IMR-90 (cell line): ENCODE data around the gene TPP1. TPM values are rescaled to one million over a fixed set of nuclear protein-coding genes. Genes with fewer than 3 reads are reported as not detected.

Experiments
- ATAC-seq: fragments of 200-7000 bp; cut with Tn5 transposase; 2 replicates; pipeline ENCODE4 v1.9.1; 2020; ENCODE audit warnings: low read depth, mild to moderate bottlenecking, moderate library complexity
- BruUV-seq: library from RNA; stranded (reverse); fragments of 400-500 nt; replicated peaks from 2 replicates; lab custom pipeline; 2021; lab: Mats Ljungman, UMichigan
- CTCF ChIA-PET: fragments of 300-600 bp; formaldehyde crosslinking; extraction: SDS; loops from one replicate; lab custom pipeline; 2021; ENCODE audit warnings: antibody characterized with exemption; lab: Yijun Ruan, JAX
- POLR2A ChIA-PET: fragments of 300-600 bp; sonication (Branson Sonifier 250); formaldehyde crosslinking; loops from one replicate; lab custom pipeline; 2022; ENCODE audit warnings: antibody characterized with exemption; ENCODE audit not compliant: unreplicated experiment; lab: Charles Lee
- DNase-seq: peaks from one replicate; pipeline ENCODE4 v3.0.0; 2013
- H2AFZ ChIP-seq: replicated peaks from 2 replicates; pipeline ENCODE3; 2013; ENCODE audit warnings: low read length, mild to moderate bottlenecking; ENCODE audit not compliant: poor library complexity
- H2AK5ac ChIP-seq: 2 replicates; pipeline ENCODE4 v1.6.1; 2013; ENCODE audit warnings: low read depth, low read length, inconsistent platforms
- H2AK9ac ChIP-seq: replicated peaks from 2 replicates; pipeline ENCODE3; 2013; ENCODE audit warnings: mild to moderate bottlenecking, low read depth, low read length, moderate library complexity; ENCODE audit not compliant: poor library complexity
- H2BK120ac ChIP-seq: 2 replicates; pipeline ENCODE4 v1.6.1; 2013; ENCODE audit warnings: low read depth, low read length, inconsistent platforms
- H2BK15ac ChIP-seq: 3 replicates; pipeline ENCODE4 v1.6.1; 2013; ENCODE audit warnings: low read depth, low read length, inconsistent platforms
- H2BK20ac ChIP-seq: 2 replicates; pipeline ENCODE4 v1.6.1; 2013; ENCODE audit warnings: low read depth, mild to moderate bottlenecking, inconsistent platforms, low read length, moderate library complexity
- H2BK5ac ChIP-seq: 2 replicates; pipeline ENCODE4 v1.6.1; 2013; ENCODE audit warnings: mild to moderate bottlenecking, low read depth, low read length, inconsistent platforms; ENCODE audit not compliant: poor library complexity, severe bottlenecking
- H3K14ac ChIP-seq: replicated peaks from 2 replicates; pipeline ENCODE4 v1.6.1; 2013; ENCODE audit warnings: low read depth, low read length, inconsistent platforms
- H3K18ac ChIP-seq: 2 replicates; pipeline ENCODE4 v1.6.1; 2013; ENCODE audit warnings: low read depth, low read length, control low read depth
- H3K23ac ChIP-seq: 2 replicates; pipeline ENCODE4 v1.6.1; 2013; ENCODE audit warnings: low read depth, low read length, inconsistent platforms
- H3K27ac ChIP-seq: 2 replicates; pipeline ENCODE4 v1.5.1; 2013; ENCODE audit warnings: mild to moderate bottlenecking, control low read depth, low read length; ENCODE audit not compliant: insufficient read depth
- H3K27me3 ChIP-seq: 2 replicates; pipeline ENCODE4 v1.6.1; 2013; ENCODE audit warnings: low read length; ENCODE audit not compliant: control insufficient read depth, insufficient read depth
- H3K36me3 ChIP-seq: 2 replicates; pipeline ENCODE4 v1.6.1; 2013; ENCODE audit warnings: low read length, mixed read lengths; ENCODE audit not compliant: control insufficient read depth, insufficient read depth
- H3K4ac ChIP-seq: 2 replicates; pipeline ENCODE4 v1.6.1; 2013; ENCODE audit warnings: low read depth, low read length, inconsistent platforms
- H3K4me1 ChIP-seq: 2 replicates; pipeline ENCODE4 v1.6.1; 2013; ENCODE audit warnings: low read length, mixed read lengths; ENCODE audit not compliant: control insufficient read depth, insufficient read depth
- H3K4me2 ChIP-seq: 2 replicates; pipeline ENCODE4 v1.6.1; 2013; ENCODE audit warnings: low read depth, mild to moderate bottlenecking, control low read depth, low read length, moderate library complexity
- H3K4me3 ChIP-seq: 2 replicates; pipeline ENCODE4 v1.5.1; 2013; ENCODE audit warnings: low read depth, mild to moderate bottlenecking, control low read depth, low read length, moderate library complexity; ENCODE audit not compliant: insufficient read depth
- H3K56ac ChIP-seq: 2 replicates; pipeline ENCODE4 v1.6.1; 2013; ENCODE audit warnings: low read length, inconsistent platforms; ENCODE audit not compliant: insufficient read depth; ENCODE audit errors: extremely low read depth
- H3K79me1 ChIP-seq, 2 experiments: 2 replicates each; pipeline ENCODE4 v1.6.1; 2013; ENCODE audit warnings: low read length in 2 of 2, inconsistent platforms in 1 of 2, low read depth in 1 of 2
- H3K9ac ChIP-seq: 2 replicates; pipeline ENCODE4 v1.6.1; 2013; ENCODE audit warnings: low read depth, low read length, control low read depth
- H3K9me1 ChIP-seq: 2 replicates; pipeline ENCODE4 v1.6.1; 2013; ENCODE audit warnings: low read length, inconsistent platforms; ENCODE audit not compliant: insufficient read depth
- H3K9me3 ChIP-seq: 2 replicates; pipeline ENCODE4 v1.6.1; 2013; ENCODE audit warnings: low read length; ENCODE audit not compliant: control insufficient read depth, insufficient read depth
- H4K20me1 ChIP-seq: 2 replicates; pipeline ENCODE4 v1.6.1; 2013; ENCODE audit warnings: low read length, inconsistent platforms; ENCODE audit not compliant: insufficient read depth
- H4K5ac ChIP-seq: 2 replicates; pipeline ENCODE4 v1.6.1; 2013; ENCODE audit warnings: mild to moderate bottlenecking, low read depth, low read length, control low read depth
- H4K8ac ChIP-seq, 2 experiments: 2 replicates each; pipeline ENCODE4 v1.6.1; 2013; ENCODE audit warnings: low read depth in 2 of 2, low read length in 2 of 2, control low read depth in 1 of 2, inconsistent platforms in 1 of 2
- H4K91ac ChIP-seq: 2 replicates; pipeline ENCODE4 v1.6.1; 2013; ENCODE audit warnings: low read depth, low read length, inconsistent platforms; ENCODE audit not compliant: insufficient read depth
- BHLHE40 ChIP-seq: fragments of 150-350 bp; IDR thresholded peaks from 2 replicates; pipeline ENCODE4 v1.6.1; 2016; ENCODE audit warnings: mild to moderate bottlenecking, low read depth, low read length
- FOS ChIP-seq: fragments of 150-350 bp; IDR thresholded peaks from 2 replicates; pipeline ENCODE4 v1.6.1; 2016; ENCODE audit warnings: low read depth, low read length
- MAFK ChIP-seq: IDR thresholded peaks from 2 replicates; pipeline ENCODE4 v1.6.1; 2012; ENCODE audit warnings: low read depth, low read length, improper control_type of control experiment
- MXI1 ChIP-seq: IDR thresholded peaks from 2 replicates; pipeline ENCODE4 v1.6.1; 2012; ENCODE audit warnings: low read depth, mild to moderate bottlenecking, low read length, moderate library complexity, borderline replicate concordance
- NFE2L2 ChIP-seq: fragments of 150-350 bp; IDR thresholded peaks from 2 replicates; pipeline ENCODE4 v1.6.1; 2016; ENCODE audit warnings: low read depth, mild to moderate bottlenecking, low read length
- POLR2A ChIP-seq: IDR thresholded peaks from 2 replicates; pipeline ENCODE4 v1.6.1; 2012; ENCODE audit warnings: mild to moderate bottlenecking, low read depth, low read length
- RCOR1 ChIP-seq: IDR thresholded peaks from 2 replicates; pipeline ENCODE4 v1.6.1; 2012; ENCODE audit warnings: mild to moderate bottlenecking, low read length, improper control_type of control experiment; ENCODE audit not compliant: insufficient replicate concordance
- SMC3 ChIP-seq: fragments of 150-350 bp; IDR thresholded peaks from 2 replicates; pipeline ENCODE4 v1.6.1; 2016; ENCODE audit warnings: low read depth, mild to moderate bottlenecking, antibody characterized with exemption, low read length, moderate library complexity
- WGBS, 2 experiments: methylation state at CpG; one replicate each; pipeline versions ENCODE4 v1.1.5 to v1.1.7; 2013; ENCODE audit warnings: missing lambda C conversion rate in 2 of 2; ENCODE audit not compliant: insufficient read length in 1 of 2; ENCODE audit errors: extremely low coverage in 2 of 2; 5-methylcytosine and 5-hydroxymethylcytosine counted together
- dilution Hi-C: fragments of 300-500 bp; cut with HindIII; formaldehyde crosslinking; loops from one replicate; pipeline ENCODE4 v1.14.3; 2018; ENCODE audit warnings: low sequenced_read_pairs; ENCODE audit not compliant: unreplicated experiment
- in situ Hi-C: fragments of 300-500 bp; cut with MboI; formaldehyde crosslinking; loops from 3 replicates; pipeline ENCODE4 v1.14.3; 2019; ENCODE audit warnings: low sequenced_read_pairs, inconsistent platforms, mixed read lengths
- intact Hi-C: fragments of 100-400 bp; cut with micrococcal nuclease; formaldehyde crosslinking; loops from 2 replicates; pipeline ENCODE4 v1.10.0; 2022
- polyA plus RNA-seq, 3 experiments: library from polyadenylated mRNA; depleted of rRNA; stranded (reverse); fragments of >200 nt; gene quantifications; 2 replicates each; pipeline ENCODE4 v1.2.3, GENCODE V29; 2012; ENCODE audit warnings: low replicate concordance in 1 of 3
- total RNA-seq: library from RNA; depleted of rRNA; stranded (reverse); fragments of >200 nt; gene quantifications from 2 replicates; pipeline ENCODE4 v1.2.3, GENCODE V29; 2012

The TPP1 gene
- total and polyA plus RNA-seq, 2 of the 4 experiments (the other 2 are of a cell fraction), result 33.5 to 108 TPM

- Histone ChIP-seq H3K9me1 (0 out of 2 replicates have a peak, but pooled peaks cover 1% of the 10 kb centered on the region), H2BK20ac (no peak overlapping the region), H3K18ac (no peak overlapping the region), H3K9me3 (no peaks in the 10 kb centered on the region), H3K23ac (no peak overlapping the region), H3K4me1 (peaks cover 7% of the 10 kb centered on the region), H3K4me3 (no peak overlapping the region), H2AFZ (no peak overlapping the region), H4K5ac (no peak overlapping the region), H2BK15ac (no peak overlapping the region), H3K4me2 (no peak overlapping the region), H2BK5ac (no peak overlapping the region), H4K20me1 (no peaks in the 10 kb centered on the region), H3K9ac (no peak overlapping the region), H3K14ac (no peak overlapping the region), H3K36me3 (no peaks in the 10 kb centered on the region; the same call in 1 of the 2 replicates), H3K79me1 (peaks cover 0 to 3% of the 10 kb centered on the region in 2 experiments; a peak in 2 of 4 replicates), H3K4ac (no peak overlapping the region), H2AK9ac (no peak overlapping the region), H4K8ac (no peak overlapping the region), H2AK5ac (no peak overlapping the region), H3K27me3 (no peaks in the 10 kb centered on the region), H3K27ac (no peak overlapping the region), H3K56ac (no peak overlapping the region), H2BK120ac (no peak overlapping the region), H4K91ac (no peak overlapping the region)
- intact Hi-C loops (no loop called here), dilution Hi-C loops (no loop called here), in situ Hi-C loops (no loop called here)
- DNase-seq (no peak), ATAC-seq (no peak)
- TF ChIP-seq POLR2A, result no peak
- no peak for TF ChIP-seq MXI1
- TF ChIP-seq SMC3, result no peak
- TF ChIP-seq MAFK, result no peak
- TF ChIP-seq BHLHE40, result no peak
- no peak for TF ChIP-seq NFE2L2
- TF ChIP-seq FOS, result no peak
- TF ChIP-seq RCOR1, result no peak
- BruUV-seq, result no TSS peak
- ChIA-PET CTCF (interaction anchor here (0.5 to 0.7 kb wide), 2 partner anchors 44 kb away, joined by 3 read pairs; no protein-coding TSS in a partner anchor), POLR2A (interaction anchor here (0.6 kb wide), 1 partner anchor 29 kb away, joined by 3 read pairs; no protein-coding TSS in a partner anchor)
- 79% methylated on average over 2 of the region's 6 CpGs; no CpG with 5 or more reads in 1 of the 2 experiments for WGBS, 2 experiments
These were observed 44.2 kb downstream of the TPP1 start for GRCh38 chr11:6574816-6575715.
